ENCODE data around the gene MPPED2.

Gene MPPED2

DNA sequence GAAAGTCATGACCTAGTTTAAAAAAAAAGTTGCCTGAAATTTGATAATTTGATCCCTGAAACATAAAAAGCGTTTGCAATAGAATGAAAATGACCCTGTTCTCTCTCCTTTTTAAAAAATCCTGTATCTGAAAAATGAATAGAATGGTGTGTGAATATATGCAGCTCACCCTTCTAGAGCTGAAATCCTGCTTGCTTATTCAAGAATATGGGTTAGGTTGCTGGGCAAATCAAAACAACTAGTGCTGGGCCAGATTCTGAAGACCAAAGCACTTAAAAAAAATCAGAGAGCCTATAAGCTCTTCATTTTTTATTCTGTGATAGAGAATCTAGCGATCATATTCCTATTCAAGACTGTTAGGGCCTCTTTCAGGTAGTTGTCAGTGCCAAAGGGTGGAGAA, 131.6 kb downstream of the MPPED2 start:
- no peaks in the 10 kb centered on the region for H3K27me3 ChIP-seq
- TF ChIP-seq, protein P1, sequence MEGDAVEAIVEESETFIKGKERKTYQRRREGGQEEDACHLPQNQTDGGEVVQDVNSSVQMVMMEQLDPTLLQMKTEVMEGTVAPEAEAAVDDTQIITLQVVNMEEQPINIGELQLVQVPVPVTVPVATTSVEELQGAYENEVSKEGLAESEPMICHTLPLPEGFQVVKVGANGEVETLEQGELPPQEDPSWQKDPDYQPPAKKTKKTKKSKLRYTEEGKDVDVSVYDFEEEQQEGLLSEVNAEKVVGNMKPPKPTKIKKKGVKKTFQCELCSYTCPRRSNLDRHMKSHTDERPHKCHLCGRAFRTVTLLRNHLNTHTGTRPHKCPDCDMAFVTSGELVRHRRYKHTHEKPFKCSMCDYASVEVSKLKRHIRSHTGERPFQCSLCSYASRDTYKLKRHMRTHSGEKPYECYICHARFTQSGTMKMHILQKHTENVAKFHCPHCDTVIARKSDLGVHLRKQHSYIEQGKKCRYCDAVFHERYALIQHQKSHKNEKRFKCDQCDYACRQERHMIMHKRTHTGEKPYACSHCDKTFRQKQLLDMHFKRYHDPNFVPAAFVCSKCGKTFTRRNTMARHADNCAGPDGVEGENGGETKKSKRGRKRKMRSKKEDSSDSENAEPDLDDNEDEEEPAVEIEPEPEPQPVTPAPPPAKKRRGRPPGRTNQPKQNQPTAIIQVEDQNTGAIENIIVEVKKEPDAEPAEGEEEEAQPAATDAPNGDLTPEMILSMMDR (IDR thresholded peaks at IDR 0.05; ENCODE audit: low read depth, low read length) = no peak
- no peak overlapping the region for H3K4me3 ChIP-seq (ENCODE audit: low read depth, low read length)
- H3K9me3 ChIP-seq = no peaks in the 10 kb centered on the region
- H3K4me1 ChIP-seq = no peaks in the 10 kb centered on the region
- H3K36me3 ChIP-seq = no peaks in the 10 kb centered on the region
- DNase-seq = no peak

DNA sequence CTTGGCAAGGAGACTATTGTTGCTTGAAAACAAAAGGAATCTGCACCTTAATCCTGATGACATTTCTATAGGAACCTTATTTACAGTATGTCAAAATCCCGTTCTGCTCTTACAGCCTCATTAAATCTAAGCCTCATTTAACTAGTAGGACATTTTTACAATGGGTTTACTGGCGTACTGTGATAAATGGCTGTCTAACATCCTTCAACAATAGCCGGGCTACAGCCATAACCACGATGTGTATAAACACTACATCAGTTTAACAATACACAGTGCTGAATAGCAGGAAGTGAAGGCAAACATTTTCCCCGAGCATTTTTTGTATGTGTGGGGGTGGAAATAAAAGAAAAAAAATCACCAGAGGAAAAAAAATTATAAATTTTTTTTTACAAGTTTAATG, 132.0 kb downstream of the MPPED2 start:
- no peaks in the 10 kb centered on the region for H3K27me3 ChIP-seq
- H3K36me3 ChIP-seq = no peaks in the 10 kb centered on the region
- H3K9me3 ChIP-seq = no peaks in the 10 kb centered on the region
- H3K4me1 ChIP-seq = no peaks in the 10 kb centered on the region
- no peak overlapping the region for H3K4me3 ChIP-seq (ENCODE audit: low read depth, low read length)
- TF ChIP-seq, protein P1 (IDR thresholded peaks at IDR 0.05; ENCODE audit: low read depth, low read length) = no peak
- DNase-seq = no peak

DNA sequence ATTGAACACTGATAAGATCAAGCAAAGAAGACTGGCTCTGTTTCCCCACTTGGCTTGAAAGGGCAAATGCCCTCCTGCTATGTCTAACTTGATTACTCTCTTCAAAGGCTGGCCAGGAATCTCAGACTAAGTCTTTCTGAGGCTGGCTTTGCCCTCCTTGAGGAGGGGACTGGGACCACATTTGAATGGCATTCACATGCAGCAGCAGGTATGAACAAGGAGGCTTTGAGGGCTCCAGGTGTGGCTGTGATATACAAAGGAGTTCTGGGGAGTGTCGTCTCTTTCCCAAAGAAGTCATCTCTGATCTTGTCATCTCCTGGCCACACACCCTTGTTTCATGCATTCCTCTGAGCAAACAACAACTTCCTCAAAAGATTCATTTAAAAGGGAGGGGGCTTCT, 132.4 kb downstream of the MPPED2 start:
- no peaks in the 10 kb centered on the region for H3K27me3 ChIP-seq
- H3K4me3 ChIP-seq (ENCODE audit: low read depth, low read length) = no peak overlapping the region
- H3K9me3 ChIP-seq = no peaks in the 10 kb centered on the region
- no peaks in the 10 kb centered on the region for H3K4me1 ChIP-seq
- no peaks in the 10 kb centered on the region for H3K36me3 ChIP-seq
- no peak for DNase-seq
- TF ChIP-seq, protein P1 (IDR thresholded peaks at IDR 0.05; ENCODE audit: low read depth, low read length) = no peak

DNA sequence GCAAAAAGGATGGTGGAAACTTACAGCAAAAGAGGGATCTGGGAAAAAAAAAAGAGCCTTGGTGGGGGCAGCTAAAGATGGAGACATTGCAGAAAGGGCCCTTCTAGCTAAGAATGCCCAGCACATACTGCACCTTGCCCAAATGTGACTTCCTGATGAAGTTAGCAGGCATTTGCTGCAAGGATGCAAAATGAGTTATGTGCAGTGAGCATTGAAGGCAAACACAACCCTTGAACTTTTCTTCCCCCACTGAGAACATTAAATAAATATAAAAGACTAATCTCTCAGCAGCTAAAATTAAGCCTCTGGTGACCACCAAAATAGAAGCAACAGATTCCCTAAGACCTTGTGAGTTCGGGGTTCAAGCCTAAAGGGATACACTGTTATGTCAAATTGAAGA, 133.3 kb downstream of the MPPED2 start:
- no peaks in the 10 kb centered on the region for H3K9me3 ChIP-seq

DNA sequence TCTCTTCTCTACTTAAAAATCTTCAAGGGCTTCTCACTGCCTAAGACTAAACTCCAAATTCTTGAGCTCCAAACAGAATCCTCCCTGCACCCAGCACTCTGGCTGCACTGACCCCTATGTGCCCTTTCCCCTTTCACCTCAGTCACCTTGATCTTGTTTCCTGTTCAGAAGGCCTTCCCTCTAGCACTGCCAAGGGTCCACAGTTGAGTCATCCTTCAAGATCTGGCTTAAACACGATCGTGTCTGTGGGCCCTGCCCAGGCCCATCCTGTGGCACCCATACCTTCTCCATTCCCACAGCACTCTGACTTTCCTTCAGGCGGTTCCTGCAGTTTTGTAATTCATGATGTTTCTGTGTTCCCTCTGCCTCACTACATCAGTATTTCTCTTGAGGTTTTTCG, 134.0 kb downstream of the MPPED2 start:
- no peaks in the 10 kb centered on the region for H3K27me3 ChIP-seq

More for the DNA sequence above, 133.3 kb downstream of the MPPED2 start:
- Histone ChIP-seq H3K4me1 (no peaks in the 10 kb centered on the region), H3K4me3 (ENCODE audit: low read depth, low read length) (no peak overlapping the region), H3K36me3 (no peaks in the 10 kb centered on the region), H3K27me3 (no peaks in the 10 kb centered on the region)
- TF ChIP-seq, protein P1 (IDR thresholded peaks at IDR 0.05; ENCODE audit: low read depth, low read length) = no peak
- no peak for DNase-seq

DNA sequence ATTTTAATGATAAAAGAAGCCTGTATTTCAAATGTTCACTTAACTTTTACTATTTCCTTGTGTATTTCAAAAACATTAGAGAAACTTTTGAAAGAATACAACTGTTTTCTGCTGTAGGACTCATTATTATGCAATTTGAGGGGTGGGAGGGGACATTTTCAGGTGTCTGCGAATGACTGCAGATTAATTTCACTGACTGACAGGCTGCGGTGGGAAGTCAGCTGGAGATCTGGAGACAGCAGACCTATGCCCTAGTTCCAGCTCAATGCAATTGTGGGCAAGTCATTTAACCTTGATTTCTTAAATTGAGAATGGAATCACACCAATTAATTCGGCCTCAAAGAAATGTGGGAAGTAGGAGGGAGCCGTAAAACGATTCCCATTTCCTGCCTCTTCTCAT, 134.5 kb downstream of the MPPED2 start:
- H3K36me3 ChIP-seq = no peaks in the 10 kb centered on the region
- TF ChIP-seq, protein P1 (IDR thresholded peaks at IDR 0.05; ENCODE audit: low read depth, low read length) = no peak
- DNase-seq = no peak

More for the DNA sequence above, 134.0 kb downstream of the MPPED2 start:
- H3K4me3 ChIP-seq (ENCODE audit: low read depth, low read length) = no peak overlapping the region
- no peaks in the 10 kb centered on the region for H3K9me3 ChIP-seq
- TF ChIP-seq, protein P1 (IDR thresholded peaks at IDR 0.05; ENCODE audit: low read depth, low read length) = no peak
- no peak for DNase-seq
- H3K36me3 ChIP-seq = no peaks in the 10 kb centered on the region
- no peaks in the 10 kb centered on the region for H3K4me1 ChIP-seq

More for the DNA sequence above, 134.5 kb downstream of the MPPED2 start:
- Histone ChIP-seq H3K4me1 (no peaks in the 10 kb centered on the region), H3K9me3 (no peaks in the 10 kb centered on the region), H3K27me3 (no peaks in the 10 kb centered on the region), H3K4me3 (ENCODE audit: low read depth, low read length) (no peak overlapping the region)

Measured in BE2C (cell line).